Occipital lobe (tissue), 2 donors: ENCODE results near the gene PPP1R1B. TPM values are rescaled to one million over a fixed set of nuclear protein-coding genes. Genes with fewer than 3 reads are reported as not detected.

Source experiments
- DNase-seq: peaks from one replicate; lab custom pipeline; 2025; lab: John Stamatoyannopoulos, UW
- total RNA-seq: library from RNA; depleted of rRNA; stranded (reverse); fragments of >200 nt; gene quantifications from one replicate; pipeline ENCODE4 v1.2.3, GENCODE V29; 2014

The PPP1R1B gene
- total RNA-seq, 1 donor from 2014 or later, result 8.1 TPM

DNA sequence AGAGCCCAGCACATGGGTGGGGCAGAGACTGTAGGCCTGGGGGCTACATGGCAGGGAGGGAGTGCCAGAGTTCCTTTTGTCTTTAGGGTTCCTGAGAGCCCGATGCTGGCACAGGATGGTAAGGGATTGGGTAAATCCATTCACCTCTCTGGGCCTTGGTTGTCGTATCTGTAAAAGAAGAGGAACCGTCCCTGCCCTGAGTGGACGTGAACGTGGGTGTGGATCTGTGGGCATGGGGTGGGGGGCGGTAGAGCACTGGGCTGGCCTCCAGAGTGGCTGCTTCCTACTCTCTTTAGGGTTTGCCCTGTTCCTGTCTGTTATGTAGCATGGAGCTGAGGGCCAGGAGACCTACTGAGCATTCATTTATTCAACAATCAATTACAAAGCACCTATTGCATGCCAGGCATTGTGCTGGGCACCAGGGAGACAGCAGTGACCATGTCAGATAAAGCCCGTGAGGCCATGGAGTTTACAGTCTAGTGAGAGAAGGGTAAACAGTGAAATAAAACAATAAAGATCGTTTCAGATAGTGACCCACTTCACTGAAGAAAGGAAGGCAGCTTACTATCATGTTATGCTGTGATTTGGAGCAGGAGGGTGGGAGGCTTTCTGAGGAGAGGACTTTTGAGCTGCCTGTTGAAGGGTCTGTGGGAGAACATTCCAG, 25.3 kb downstream of the PPP1R1B start:
- no peak for DNase-seq

- peak; percentile 30 for DNase-seq
Measured at GRCh38 chr17:39652587-39653315, 26.0 kb downstream of the PPP1R1B start.

- DNase-seq, result no peak
Measured at GRCh38 chr17:39653316-39653661, 26.5 kb downstream of the PPP1R1B start.

DNA sequence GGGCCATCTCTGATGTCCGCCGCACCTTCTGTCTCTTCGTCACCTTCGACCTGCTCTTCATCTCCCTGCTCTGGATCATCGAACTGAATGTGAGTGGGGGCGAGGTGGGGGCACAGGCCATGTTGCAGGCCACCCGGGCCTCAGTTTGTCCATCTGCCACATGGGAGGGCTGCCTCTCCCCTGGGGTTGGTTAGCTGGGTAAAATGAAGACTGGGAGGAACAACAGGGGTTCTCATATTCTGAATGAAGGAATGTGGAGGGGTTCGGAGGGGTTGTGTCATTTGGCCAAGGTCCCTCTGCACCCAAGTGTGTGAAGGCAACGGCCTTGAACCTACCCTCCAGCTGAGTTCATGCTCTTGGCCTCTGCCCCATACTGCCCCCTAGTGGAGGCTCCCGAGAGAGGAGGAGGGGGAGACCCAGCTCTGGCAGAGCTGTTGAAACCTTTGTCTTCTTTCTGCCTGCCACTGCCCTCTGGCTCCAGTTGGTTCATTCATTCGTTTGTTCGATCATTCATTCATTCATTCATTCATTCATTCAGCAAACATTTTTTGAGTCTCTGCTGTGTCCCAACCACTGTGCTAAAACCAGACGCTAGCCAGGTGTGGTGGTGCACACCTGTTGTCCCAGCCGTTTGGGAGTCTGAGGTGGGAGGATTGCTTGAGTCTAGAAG, 27.0 kb downstream of the PPP1R1B start:
- peak; percentile 23 for DNase-seq

DNA sequence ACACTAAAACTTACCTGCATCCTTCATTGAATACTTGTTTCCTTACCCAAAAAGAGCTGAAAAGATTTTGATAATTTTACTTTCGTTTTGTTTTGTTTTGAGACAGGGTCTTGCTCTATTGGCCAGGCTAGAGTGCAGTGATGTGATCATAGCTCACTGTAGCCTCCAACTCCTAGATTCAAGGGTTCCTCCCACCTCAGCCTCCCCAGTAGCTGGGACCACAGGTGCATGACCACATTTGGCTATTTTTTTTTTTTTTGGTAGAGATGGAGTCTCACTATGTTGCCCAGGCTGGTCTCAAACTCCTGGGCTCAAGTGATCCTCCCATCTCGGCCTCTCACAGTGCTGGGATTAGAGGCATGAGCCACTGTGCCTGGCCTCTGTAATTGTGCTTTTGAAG, 28.4 kb downstream of the PPP1R1B start:
- DNase-seq, result no peak

GRCh38 chr17:39658346-39658745, 31.6 kb downstream of the PPP1R1B start:
- DNase-seq, result no peak

DNA sequence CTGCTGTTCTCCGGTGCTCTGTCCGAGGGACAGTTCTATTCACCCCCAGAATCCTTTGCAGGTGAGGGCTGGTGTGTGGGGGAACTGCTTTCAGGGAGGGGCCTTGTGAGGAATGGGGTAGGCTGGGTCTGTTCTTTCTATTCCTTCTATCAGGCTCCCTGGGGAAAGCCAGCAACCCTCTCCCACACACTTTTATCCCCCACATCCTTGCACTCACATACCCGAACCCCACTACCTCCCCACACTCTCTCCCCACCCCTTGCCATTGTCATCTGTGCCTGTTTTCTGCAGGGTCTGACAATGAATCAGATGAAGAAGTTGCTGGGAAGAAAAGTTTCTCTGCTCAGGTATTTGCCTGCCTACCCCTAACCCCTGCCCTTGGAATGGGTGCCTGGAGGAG, 32.0 kb downstream of the PPP1R1B start:
- no peak for DNase-seq

- DNase-seq, result no peak
Measured at GRCh38 chr17:39659279-39660010, 32.7 kb downstream of the PPP1R1B start.

DNA sequence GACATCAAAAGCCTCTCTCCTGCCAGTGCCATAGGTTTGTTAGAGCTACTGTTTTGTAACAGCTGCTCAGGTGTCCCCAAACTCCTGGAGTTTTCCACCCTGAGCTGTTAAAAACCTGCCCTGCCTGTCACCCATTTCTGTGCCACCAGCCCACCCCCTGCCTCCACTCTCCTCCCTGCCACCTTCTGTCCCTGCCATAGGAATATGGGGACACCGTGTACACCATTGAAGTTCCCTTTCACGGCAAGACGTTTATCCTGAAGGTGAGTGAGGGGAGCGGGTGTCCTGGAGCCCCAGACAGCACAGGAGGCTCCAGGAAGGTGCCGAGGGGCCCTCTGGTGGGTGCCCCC, 33.2 kb downstream of the PPP1R1B start:
- DNase-seq, result no peak

DNA sequence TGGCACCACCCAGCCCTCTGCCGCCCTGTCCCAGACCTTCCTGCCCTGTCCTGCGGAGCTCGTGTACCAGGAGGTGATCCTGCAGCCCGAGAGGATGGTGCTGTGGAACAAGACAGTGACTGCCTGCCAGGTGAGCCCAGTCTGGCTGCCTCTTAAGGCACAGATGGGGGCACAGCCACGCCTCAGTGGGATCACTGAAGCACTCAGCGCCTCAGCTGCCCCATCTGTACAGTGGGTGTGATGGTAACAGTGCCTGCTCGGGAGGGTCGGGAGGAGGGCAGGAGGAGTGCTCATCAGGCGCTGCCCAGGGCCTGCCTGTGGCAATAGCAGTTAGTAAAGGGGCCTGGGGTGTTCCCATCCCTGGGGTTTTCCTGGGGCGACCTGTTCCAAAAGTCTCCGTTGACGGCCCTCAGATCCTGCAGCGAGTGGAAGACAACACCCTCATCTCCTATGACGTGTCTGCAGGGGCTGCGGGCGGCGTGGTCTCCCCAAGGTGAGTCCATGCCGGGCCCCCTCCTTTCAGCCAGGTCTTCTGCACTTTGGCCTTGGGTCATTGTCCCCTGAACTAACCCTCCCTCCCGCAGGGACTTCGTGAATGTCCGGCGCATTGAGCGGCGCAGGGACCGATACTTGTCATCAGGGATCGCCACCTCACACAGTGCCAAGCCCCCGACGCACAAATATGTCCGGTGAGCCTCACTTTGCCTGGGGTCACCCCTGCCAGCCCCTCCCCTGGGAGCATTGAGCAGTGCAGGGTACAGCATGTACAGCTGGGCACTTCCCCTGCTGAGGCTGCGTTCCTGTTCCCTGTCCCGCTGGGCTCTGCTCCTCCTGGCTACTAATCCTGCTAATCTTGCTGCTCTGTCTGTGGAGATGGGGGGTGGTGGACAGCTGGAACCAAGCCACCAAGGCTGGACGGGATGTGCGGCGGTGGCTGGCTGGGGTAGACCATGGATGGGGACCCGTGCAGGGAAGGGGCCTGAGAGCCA, 33.9 kb downstream of the PPP1R1B start:
- DNase-seq, result no peak

GRCh38 chr17:39661744-39662541, 35.2 kb downstream of the PPP1R1B start:
- DNase-seq, result no peak

DNA sequence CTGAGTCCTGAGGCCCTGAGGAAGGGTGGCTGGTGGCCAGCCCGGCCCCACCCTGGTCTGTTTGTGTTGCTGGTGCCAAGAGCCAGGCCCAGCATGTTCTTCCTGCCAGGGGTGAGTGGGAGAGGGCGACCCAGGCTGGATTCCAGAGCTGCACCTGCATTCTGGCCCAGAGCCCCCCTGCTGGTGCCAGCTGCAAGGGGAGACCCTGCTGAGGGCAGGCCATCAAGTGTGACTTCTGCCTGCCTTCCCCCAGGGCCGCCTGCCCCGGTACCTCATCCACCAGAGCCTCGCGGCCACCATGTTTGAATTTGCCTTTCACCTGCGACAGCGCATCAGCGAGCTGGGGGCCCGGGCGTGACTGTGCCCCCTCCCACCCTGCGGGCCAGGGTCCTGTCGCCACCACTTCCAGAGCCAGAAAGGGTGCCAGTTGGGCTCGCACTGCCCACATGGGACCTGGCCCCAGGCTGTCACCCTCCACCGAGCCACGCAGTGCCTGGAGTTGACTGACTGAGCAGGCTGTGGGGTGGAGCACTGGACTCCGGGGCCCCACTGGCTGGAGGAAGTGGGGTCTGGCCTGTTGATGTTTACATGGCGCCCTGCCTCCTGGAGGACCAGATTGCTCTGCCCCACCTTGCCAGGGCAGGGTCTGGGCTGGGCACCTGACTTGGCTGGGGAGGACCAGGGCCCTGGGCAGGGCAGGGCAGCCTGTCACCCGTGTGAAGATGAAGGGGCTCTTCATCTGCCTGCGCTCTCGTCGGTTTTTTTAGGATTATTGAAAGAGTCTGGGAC, 36.0 kb downstream of the PPP1R1B start:
- DNase-seq, result no peak

DNA sequence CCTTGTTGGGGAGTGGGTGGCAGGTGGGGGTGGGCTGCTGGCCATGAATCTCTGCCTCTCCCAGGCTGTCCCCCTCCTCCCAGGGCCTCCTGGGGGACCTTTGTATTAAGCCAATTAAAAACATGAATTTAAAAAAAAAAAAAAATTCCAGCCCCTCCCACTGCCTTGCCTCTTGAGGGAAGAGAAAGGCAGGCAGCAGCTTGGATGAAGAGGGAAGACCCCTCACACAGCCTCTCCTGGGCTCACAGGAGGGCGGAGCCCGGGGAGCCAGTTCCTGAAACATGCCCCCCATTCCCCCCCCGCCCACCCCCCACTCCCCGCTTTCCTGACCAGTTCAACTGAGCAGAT, 36.6 kb downstream of the PPP1R1B start:
- no peak for DNase-seq

- DNase-seq, result no peak
Measured at GRCh38 chr17:39663688-39664580, 37.2 kb downstream of the PPP1R1B start.

DNA sequence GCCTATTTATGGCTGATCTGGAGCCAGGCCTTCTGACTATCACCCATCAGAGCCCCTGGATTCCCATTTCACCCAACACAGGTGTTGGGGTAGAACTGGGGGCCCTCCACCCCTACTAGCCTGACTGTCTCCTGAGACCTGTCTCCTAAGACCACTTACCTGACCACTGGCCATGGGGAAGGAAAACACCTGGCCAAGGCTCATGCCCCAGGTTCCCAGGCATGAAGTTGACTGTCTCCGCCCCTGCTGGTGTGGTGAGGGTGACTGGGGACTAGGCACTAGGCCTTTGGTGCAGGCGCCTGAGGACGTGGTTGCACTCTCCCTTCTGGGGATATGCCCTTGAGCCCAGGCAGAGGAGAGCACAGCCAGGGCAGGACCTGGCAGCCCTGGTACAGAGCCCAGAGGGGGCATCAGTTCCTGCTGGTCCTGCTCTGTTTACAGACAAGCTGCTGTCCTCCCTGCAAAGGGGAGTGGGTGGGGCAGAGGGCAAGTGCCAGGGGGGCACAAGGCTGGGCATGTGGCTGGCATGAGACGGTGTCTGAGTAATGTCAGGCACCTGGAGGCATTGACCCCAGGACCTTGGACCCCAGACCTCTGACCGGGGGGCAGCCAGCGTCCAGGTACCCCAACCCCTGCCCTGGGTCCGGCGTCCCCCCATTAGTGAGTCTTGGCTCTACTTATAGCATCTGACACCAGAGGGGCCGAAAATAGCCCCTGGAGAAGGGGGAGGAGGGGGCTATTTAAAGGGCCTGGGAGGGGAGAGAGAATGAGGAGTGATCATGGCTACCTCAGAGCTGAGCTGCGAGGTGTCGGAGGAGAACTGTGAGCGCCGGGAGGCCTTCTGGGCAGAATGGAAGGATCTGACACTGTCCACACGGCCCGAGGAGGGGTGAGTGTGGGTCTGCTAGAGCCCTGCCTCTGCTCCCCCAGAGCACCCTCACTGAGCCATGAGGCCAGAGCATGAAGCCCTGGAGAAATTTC, 38.1 kb downstream of the PPP1R1B start, which contains the start of gene TCAP:
TCAP (plus strand) TSS at position 769 of the 981 bp plus-strand sequence; CDS start at position 780, 11 bp downstream.
- DNase-seq, result no peak

GRCh38 chr17:39665642-39666224, 39.0 kb downstream of the PPP1R1B start:
- DNase-seq, result no peak

DNA sequence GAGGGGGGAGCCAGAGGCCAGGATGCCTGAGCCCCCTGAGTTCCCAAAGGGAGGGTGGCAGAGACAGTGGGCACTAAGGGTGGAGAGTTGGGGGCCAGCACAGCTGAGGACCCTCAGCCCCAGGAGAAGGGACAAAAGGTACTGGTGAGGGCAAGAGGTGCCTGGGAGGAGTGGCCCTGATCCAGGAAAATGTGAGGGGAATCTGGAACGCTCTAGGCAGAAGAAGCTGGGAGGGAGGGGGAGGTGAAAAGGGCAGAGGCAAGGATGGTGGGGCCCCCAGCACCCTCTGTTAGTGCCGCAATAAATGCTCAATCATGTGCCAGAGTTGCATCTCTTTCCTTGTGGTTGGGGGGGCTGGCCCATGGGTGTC, 39.5 kb downstream of the PPP1R1B start:
- no peak for DNase-seq
